Measurements from ENCODE around the gene MTIF3.

The MTIF3 gene, protein sequence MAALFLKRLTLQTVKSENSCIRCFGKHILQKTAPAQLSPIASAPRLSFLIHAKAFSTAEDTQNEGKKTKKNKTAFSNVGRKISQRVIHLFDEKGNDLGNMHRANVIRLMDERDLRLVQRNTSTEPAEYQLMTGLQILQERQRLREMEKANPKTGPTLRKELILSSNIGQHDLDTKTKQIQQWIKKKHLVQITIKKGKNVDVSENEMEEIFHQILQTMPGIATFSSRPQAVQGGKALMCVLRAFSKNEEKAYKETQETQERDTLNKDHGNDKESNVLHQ

DNA sequence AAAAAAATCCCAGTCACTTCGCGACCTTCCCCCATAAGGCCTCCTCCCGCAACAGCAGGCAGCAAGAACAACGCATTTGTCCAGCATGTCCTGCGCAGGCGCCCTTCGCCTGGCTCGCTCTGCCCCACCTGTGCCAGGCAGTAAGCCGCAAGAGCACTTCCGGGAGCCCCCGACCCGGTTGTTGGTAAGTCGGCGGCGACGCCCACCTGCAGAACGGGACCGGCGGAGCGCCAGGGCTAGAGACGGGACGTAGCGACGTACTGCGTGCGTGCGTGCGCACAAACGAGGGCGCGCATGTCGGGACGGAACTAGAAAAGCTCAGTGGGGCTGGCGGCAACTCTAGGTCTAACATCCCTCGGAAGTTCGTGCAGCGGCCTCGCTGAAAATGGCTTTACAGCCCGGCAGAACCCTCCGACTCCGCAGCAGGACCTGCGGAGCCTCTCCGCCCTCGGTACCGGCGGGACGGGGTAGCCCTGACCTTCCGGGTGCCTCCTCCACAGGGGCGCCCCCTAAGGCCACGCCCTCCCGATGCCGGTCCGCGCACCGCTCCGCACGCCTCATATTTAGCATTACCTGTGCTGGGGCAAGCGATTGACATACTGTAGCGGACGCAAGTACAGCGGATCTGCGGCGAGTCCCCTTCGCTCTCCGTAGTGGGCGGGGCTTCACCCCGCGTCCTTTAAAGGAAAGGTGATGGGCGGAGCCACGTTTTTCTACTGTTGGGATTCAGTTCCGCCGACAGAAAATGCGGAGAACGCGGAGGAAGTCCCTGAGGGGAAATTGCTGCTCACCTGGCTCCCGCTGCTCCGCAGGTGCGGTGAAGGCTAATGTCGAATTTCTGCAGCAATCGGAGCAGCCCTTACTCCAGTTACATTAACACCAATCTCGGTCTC is at the start of gene MTIF3:
Gene MTIF3 (minus strand): TSS at position 629 of the 893 bp plus-strand sequence. CDS start 10,116 bp downstream, outside the sequence.
- peak; percentile 98 for DNase-seq

DNA sequence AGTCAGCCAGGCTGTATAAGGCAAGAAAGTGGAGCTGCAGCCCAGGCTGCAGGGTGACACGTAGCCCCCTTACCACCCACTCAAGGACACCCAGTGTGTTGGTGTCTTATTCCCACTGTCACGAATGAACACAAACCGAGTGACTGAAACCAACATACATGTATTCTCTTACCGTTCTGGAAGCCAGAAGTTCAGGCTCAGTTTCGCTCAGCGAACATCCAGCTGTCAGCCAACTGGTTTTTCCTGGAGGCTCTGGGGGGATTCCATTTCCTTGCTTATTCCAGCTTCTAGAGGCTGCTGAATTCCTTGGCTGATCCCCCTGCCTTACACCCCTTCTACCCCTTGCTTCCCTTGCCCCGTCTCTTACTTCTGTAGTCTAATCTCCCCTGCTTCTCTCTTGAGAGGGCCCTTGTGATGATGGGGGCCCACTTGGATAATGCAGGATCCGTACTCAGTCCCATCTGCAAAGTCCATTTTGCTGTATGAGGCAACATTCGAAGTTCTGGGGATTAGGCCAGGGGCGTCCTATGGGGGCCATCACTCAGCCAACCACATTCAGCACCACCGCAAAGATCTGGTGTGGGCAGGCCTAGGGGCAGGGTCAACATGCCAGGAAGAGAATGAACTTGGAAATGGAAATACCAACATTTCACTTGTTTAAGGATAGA is 47.3 kb upstream of the MTIF3 start:
- DNase-seq: no peak

DNA sequence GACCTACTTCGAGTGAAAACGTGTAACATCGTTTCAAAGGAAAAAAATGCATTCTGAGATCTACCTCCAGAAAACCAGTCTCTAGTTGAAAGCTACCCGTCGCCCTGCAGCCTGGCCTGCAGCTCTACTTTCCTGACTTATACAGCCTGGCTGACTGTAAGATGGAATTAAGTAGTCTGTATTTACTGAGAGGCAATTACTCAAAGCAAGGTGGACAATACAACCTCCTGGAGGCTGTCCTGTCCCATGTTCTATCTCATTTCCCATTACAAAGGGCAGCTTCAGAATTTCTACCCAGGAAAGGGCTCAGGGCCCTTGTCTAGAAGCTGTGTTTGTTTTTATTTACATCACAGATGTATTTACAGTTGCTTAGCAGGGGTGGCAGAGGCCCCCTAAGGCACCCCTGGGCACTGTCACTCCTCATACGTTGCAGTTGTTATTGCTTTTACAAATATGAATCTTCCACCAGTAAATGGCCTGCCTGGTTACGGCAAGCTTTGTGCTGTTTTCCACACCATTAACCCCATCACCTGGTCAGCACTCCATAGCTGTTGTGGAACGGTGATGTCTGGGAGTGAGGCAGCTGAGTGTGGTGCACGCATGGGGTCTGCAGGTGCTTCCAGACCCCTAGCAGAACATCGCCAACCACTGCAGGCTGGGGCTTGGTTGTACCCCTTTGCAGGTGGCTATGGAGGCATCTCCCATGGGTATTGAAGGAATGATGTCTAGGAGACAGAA is 46.3 kb upstream of the MTIF3 start:
- no peak for DNase-seq

DNA sequence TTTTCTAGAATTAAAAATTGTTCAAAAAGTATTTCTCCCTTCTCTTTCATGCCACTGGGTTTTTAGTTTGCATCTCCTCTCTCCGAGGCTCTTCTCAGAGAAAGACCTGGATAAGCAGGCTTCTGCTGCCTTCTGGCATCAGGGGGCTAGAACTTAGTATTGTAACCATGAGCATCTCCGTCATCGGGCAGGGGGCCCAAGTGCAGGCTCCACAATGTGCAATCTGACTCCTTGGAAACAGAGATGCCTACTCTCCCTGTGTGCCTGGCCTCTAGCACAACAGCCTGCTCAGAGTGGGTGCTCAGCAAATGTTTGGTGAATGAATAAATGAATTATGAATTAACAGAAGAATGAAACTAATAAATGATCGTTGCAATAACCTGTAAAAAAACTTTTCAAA is 45.6 kb upstream of the MTIF3 start:
- no peak for DNase-seq

DNA sequence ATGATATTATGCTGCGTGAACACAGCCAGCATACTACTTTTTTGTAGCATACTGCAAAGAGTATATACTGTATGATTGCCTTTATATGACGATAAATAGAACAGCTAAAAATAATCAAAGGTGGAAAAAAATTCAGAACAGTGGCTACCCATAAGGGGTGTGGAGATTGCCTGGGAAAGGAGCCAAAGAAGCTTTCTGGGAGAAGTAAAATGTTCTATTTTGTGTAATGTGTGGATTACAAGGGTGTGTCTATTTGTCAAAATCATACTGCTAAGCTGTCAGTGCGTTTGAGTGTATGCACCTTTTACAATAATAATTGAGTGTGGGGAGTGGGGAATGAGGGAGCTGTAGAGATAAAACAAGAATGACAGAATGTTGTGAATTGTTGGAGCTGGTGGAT is 45.2 kb upstream of the MTIF3 start:
- peak; percentile 12 for DNase-seq

DNA sequence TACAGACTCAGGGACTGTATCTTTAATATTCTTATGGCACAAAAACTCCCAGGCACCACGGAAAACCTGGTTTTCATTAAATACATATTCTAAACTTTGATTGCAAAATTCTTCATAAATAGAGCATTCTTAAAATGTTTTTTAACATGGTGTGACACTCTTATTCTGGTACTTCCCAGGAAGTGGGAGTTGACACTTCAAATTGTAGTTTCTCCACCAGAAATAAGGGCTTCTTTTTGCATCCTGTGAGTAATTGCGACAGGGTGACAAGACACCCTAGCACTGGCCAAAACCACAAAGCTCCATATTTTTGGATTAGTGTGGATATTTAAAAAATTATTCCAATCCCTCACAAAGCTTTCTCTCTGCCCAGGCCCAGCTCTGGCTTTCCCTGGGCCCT is 43.6 kb upstream of the MTIF3 start:
- DNase-seq: no peak

DNA sequence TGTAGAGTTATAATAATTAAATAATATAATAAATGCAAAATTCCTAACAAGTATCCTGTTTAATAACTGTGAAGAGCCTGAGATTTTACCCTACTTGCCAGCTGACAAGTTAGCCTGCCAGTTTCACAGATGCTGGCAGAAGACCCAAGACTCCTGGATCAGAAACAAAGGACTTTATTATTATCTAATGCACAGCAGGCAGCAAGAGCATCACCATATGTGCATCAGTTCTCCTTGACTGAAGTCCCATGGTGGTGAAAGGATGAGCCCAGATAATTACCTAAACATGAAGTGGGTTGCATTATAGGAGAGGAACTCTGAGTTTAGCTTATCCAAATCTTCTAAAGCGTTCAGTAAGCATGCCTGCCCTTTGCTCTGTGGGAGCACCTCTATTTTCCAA is 39.1 kb upstream of the MTIF3 start:
- DNase-seq: no peak

DNA sequence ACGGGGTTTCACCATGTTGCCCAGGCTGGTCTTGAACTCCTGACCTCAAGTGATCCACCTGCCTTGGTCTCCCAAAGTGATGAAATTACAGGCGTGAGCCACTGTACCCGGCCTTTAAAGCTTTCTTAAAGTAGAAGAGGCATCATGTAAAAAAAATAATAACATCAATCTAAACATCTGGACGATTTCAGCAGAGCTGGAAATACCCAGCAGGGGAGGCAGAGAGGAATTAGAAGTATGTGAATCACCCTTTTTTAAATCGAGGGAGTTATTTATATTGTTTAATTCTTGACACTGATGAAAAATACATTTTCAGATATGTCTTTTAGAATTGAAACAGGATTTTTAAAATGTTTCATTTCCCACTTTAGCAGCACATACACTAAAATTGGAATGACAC is 37.4 kb upstream of the MTIF3 start:
- no peak for DNase-seq

DNA sequence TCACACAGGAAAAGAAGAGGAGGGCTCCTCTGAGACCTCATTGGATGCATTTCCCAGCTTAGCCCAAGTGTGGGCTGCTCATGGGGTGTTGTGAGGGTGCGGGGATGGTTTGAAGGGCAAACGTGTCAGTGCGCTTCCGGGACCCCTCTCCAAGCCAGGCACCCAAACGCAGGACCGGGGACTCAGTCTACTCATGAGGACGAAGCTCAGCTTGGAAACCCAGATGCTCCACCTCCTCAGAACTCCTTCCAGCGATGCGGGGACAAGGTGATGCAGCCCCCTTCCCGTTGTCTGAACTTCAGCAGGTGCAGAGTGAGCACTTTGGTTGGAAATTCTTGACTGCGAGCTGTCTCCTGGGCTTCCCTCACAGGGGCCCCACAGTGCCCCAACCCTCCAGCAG is 33.1 kb upstream of the MTIF3 start:
- DNase-seq: no peak

DNA sequence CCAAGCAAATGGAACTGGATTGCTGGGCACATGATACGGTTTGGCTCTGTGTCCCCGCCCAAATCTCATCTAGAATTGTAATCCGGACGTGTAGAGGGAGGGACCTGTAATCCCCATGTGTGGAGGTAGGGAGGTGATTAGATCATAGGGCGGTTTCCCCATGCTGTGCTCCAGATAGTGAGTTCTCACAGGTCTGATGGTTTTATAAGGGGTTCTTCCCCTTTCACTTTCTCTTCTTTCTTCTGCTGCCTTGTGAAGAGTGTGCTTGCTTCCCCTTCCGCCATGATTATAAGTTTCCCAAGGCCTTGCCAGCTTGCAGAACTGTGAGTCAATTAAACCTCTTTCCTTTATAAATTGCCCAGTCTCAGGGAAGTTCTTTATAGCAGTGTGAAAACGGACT is 32.6 kb upstream of the MTIF3 start:
- no peak for DNase-seq

DNA sequence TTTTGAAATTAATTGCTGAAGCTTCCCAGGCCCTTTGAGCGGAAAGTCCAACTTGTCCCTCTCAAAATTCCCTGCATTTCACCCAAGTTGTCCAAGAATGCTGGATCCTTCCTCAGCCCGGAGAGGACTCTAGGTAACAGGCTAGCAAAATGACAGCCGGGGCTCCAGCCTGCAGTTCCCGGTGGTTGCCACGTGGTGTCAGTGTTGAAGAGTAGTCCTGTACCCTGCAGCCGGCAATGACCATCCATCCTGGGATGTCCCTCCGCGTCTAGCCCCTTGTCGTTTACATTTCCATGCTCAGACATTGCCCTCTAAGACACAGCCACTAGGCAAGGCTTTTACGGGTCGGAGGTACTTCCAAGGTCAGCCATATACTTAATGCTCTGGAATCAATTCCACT is 31.4 kb upstream of the MTIF3 start:
- peak; percentile 18 for DNase-seq

DNA sequence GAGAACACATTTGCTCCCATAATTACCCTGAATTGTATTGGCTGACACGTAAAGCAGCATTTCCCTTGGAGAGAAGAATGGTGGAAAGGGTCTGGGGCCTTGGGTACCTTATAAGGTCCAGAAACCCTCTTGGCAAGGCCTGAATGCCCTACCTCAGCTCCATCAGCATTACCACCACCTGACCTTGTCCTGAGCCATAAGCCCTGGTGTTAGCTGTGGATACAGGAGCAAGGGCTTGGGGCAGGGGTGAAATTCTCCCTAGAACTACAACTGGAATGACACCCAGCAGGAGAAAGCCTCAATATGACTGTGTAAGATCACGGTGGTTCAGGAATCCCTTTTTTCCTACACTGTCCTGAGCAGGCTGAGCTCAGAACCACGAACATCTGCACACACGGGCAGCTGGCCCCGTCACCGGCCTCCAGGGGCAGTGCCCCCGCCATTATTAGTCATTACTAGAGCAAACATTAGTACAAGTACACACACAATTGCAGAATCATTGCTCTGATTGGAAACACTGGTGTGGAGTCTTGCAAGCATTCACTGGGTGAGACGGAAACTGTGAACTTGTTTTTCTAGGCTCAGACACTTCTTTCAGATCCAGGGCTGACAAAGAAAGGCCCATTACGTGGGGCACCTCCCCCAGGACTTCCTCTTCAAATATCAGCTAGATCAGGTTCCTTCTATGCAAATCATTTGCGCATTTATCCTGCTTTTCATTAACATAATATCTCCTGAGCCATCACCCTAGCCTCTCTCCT is 26.8 kb upstream of the MTIF3 start:
- DNase-seq: no peak

DNA sequence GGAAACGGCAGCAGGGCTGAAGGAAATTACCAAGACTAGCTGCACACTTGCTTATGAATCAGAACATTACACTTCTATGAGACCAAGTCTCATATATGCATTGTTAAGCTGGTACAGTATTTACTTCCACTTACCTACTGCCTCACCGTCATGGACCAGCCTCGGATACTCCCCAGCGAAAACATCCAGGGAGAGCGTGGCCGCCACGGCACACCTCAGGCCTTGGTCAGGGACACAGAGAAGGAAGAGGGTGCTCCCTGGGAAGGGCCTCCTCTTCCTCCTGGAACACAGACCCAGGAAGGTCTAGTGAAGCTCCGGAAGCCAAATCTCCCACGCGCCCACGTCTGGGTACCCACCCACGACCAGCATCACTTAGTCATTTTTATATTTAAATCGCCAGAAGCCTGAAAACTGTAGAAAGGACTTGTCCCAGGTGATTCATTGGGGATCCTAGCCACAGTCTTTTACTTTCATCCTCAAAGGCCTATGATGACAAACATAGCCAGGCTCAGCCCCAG is 24.4 kb upstream of the MTIF3 start:
- no peak for DNase-seq

DNA sequence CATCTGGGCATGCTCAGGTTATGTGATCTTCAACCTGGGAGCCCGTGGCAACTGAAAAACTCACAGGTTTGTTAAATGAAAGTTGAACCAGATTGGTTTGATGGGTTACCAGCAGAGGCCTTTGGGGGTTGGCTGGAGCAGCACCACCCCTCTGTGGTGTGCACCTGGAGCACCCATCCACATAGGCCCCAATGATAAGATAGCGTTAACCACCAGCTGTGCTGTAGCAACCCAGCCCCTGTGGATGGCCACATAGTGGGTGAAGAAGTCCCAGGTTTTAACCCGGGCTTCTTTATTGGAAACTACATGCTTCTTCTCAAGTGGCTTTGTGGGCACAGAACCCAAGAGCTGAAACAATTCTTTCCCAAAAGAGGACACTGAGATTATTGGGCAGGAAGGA is 22.6 kb upstream of the MTIF3 start:
- DNase-seq: no peak

DNA sequence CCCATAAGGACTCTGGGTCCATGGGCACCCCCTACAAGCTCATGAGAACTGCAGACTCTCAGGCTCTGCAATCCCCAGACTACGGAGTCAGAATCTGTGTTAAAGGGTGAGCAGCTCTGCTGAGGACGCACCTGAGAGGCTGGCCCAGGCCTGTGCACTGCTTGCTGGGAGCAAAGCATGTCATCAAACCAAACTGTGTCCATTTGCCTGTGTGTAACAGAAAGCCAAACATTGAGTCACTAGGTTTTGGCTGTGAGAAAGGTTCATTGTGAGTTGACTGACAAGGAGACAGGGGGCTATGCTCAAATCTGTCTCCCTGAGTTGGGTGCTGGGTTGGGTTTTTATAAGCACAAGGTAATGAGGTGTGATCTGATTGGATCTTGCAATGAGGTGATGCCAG is 22.1 kb upstream of the MTIF3 start:
- no peak for DNase-seq

DNA sequence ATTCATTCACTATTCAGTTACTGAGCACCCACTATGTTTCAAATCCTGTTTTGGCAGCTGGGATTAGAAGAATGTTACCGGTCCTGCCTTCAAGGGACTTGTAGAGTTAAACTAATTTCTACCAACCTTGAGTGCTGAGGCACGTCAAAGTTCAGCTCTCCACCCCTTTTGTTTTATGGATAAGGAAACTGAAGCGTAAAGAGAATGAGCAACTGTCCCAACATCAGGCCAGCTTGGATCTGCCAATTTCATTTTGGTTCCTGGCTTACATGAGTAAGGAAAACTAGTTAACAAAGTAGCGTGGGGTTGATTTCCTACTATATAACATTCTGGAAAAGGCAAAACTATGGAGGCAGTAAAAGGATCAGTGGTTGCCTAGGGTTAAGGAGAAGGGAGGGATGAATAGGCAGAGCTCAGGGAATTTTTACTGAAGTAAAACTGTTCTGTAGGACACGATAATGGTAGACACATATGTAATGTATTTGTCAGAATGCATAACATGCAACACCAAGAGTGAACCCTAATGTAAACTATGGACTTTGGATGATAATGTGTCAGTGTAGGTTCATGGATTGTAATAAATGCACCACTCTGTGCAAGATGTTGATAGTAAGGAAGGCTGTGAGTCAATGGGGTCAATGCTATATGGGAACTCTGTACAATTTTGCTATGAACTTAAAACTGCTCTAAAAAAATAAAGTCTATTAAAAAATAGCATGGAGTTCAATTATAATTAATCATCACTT is 19.9 kb upstream of the MTIF3 start:
- DNase-seq: no peak

DNA sequence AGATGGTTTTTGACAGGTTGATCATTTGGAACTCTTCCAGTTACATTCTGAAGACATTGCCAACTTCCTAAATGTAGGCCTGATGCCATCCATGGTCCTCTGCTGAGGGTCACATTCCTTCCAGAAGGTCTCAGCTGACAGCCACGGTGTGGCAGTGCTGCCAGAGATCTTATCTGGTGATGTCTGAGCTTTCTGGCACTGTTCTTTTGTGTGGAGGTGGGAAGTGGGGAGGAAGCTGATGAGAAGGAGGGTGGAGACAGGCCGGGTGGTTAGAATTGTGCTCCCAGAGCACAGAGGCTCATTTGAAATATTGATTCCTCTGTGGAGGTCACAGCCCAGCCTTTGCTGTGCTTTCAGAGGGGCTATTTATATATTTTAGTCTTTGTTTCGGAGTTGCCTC is 16.1 kb upstream of the MTIF3 start:
- DNase-seq: no peak

DNA sequence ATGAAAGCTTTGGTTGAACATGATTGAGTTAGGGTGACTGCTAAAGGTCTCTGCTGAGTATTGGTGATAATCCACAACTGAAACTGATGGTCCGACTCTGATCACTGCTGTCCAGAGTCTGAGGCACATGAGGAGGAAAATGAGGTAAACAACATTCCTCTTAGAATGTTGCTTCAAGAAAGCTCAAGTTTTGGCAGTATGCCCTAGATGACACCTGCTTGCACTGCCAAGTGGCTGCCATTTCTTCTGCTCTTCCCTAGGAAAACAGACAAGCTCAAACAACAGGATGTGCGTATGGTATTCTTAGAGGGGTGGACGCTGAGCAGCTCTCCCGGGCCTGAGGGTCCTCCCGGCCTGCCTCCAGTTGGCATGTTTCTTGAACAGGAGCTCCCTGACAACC is 15.2 kb upstream of the MTIF3 start:
- DNase-seq: no peak

DNA sequence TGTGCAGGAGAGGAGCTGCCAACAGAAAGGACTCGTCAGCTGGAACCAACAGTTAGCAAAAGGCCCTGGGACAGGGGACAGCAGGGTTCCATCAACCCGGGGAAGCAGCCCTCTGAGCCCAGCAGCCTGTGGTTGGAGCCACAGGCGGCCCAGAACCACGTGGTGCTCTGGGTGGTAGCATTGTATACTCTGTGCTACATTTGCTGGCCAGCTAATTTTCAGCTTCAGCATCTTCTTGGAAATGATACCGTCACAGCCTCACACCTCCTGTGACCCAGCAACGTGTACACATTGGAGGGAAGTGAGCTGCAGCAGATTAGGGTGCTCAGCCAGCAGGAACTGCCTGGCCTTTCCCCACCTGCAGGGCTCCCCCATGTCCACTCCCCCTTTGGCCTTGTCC is 13.1 kb upstream of the MTIF3 start:
- DNase-seq: no peak

DNA sequence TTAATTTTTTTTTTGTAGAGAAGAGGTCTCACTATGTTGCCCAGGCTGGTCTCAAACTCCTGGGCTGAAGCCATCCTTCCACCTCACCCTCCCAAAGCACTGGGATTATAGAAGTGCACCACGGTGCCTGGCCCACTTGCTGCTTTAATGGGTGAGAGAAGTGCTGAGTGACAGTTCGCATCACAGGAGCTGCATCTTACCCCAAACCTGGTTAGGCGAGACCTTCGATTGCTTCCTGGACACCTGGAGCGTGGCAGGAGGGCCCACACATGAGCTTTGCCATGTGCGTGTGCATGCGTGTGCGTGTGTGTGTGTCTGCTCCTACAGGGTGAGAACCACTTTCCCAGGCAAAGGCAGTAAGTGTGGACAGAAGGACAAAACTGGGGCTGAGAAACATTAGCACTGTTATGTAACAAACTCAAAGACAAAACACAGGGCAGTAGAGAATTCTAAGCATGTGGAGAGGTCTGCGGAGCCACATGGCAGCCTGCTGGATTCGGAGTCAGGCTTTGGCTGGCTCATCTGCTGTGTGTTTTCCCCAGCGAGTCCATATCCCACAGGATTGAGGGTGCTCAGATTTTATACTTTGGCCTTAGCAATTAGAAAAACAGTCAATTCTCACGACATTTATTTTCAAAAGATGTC is 11.7 kb upstream of the MTIF3 start:
- DNase-seq: no peak

DNA sequence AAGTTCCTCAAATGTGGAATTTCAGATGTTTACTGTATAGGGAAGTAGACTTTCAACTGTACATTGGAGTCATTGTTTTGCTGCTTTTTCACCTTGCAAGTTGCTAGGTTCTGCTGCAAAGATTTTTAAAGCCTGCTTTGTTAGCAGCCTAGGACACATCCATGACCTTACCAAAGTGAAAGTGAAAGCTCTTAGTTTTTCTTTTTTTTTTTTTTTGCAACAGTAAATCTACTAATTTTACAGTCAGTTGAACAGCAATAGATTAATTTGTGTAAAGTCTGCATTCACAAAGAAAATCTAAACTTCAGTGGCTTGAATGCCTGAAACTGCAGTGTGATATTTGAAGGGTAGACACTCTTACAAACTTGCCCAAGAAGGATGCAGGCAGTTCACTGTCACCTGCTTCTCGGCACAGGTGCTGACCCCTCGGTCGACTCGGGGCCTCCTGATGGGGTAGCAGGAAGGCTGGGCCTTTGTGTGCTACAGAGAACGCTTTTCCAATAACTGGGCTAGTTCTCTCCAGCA is 5.0 kb upstream of the MTIF3 start:
- DNase-seq: no peak
